HS-5 (cell line): ENCODE data around the gene CD37.
"Not testable (repeated sequence)": the region's sequence is repeated elsewhere in the genome, so short reads cannot be mapped to it uniquely, and the experiment has no call there.

Source experiments
- DNase-seq: peaks from one replicate; pipeline ENCODE4 v3.0.0-alpha.2; 2012; ENCODE audit warnings: low read depth

CD37 gene

GRCh38 chr19:49328741-49329140, 6.5 kb upstream of the CD37 start:
- no peak for DNase-seq

GRCh38 chr19:49331187-49331586, 4.0 kb upstream of the CD37 start:
- DNase-seq: not testable (repeated sequence)

- DNase-seq: no peak
These were observed 3.6 kb upstream of the CD37 start for GRCh38 chr19:49331616-49332055.

GRCh38 chr19:49332691-49333417, 2.4 kb upstream of the CD37 start:
- DNase-seq: not testable (repeated sequence)

GRCh38 chr19:49333418-49333805, 1.8 kb upstream of the CD37 start:
- no peak for DNase-seq

- DNase-seq: no peak
These were observed 1.4 kb upstream of the CD37 start for GRCh38 chr19:49333811-49334288.

GRCh38 chr19:49335784-49336481, 727 bp downstream of the CD37 start:
- no peak for DNase-seq

GRCh38 chr19:49336482-49337266, 1.5 kb downstream of the CD37 start:
- no peak for DNase-seq

GRCh38 chr19:49337267-49338022, 2.2 kb downstream of the CD37 start:
- DNase-seq: no peak

- no peak for DNase-seq
These were observed 2.9 kb downstream of the CD37 start for GRCh38 chr19:49338023-49338677.

- no peak for DNase-seq
These were observed 3.6 kb downstream of the CD37 start for GRCh38 chr19:49338691-49339300.

GRCh38 chr19:49339301-49340068, 4.3 kb downstream of the CD37 start:
- DNase-seq: peak; percentile 83

GRCh38 chr19:49340069-49340864, 5.1 kb downstream of the CD37 start:
- peak; percentile 53 for DNase-seq

- no peak for DNase-seq
These were observed 5.9 kb downstream of the CD37 start for GRCh38 chr19:49340865-49341718.

- DNase-seq: no peak
These were observed 7.1 kb downstream of the CD37 start for GRCh38 chr19:49342291-49342721.

- no peak for DNase-seq
These were observed 7.9 kb downstream of the CD37 start for GRCh38 chr19:49343123-49343522.

- DNase-seq: no peak
These were observed 9.6 kb downstream of the CD37 start for GRCh38 chr19:49344505-49345423.
